Activated naive CD8-positive, alpha-beta T cell (primary cell): ENCODE measurements around the gene MIX23.
A peak's percentile ranks its signal among the peaks of the same experiment; 100 is the strongest.

Experiments used
- H3K27ac Mint-ChIP-seq: one replicate; pipeline ENCODE4 v1.8.0; 2021; ENCODE audit warnings: mixed read lengths
- H3K27me3 Mint-ChIP-seq: one replicate; pipeline ENCODE4 v1.8.0; 2021; ENCODE audit warnings: mixed read lengths
- H3K36me3 Mint-ChIP-seq: one replicate; pipeline ENCODE4 v1.8.0; 2021; ENCODE audit warnings: mixed read lengths
- H3K4me1 Mint-ChIP-seq: one replicate; pipeline ENCODE4 v1.8.0; 2021; ENCODE audit warnings: low read depth, mixed read lengths
- H3K4me3 Mint-ChIP-seq: one replicate; pipeline ENCODE4 v1.8.0; 2021; ENCODE audit warnings: mild to moderate bottlenecking, mixed read lengths
- H3K9me3 Mint-ChIP-seq: one replicate; pipeline ENCODE4 v1.8.0; 2021; ENCODE audit warnings: low read depth, mixed read lengths

MIX23 gene

GRCh38 chr3:122382888-122383666 is at the start of gene MIX23:
TSS of gene MIX23 (minus strand) at chr3:122383231. CDS start at chr3:122383224, 7 bp downstream.
- Mint-ChIP-seq H3K27me3 (no peaks in the 10 kb centered on the region), H3K4me1 (peaks cover 65% of the 10 kb centered on the region), H3K36me3 (peaks cover 3% of the 10 kb centered on the region), H3K4me3 (peak within 1 kb of the TSS; percentile 89), H3K9me3 (no peaks in the 10 kb centered on the region), H3K27ac (peak within 1 kb of the TSS; percentile 97)

GRCh38 chr3:122430371-122430770 is 47.3 kb upstream of the MIX23 start:
- peaks cover 17% of the 10 kb centered on the region for H3K4me1 Mint-ChIP-seq
- peaks cover 40% of the 10 kb centered on the region for H3K36me3 Mint-ChIP-seq
- peaks cover 3% of the 10 kb centered on the region for H3K9me3 Mint-ChIP-seq
- H3K4me3 Mint-ChIP-seq = no peak overlapping the region
- no peak overlapping the region for H3K27ac Mint-ChIP-seq
- H3K27me3 Mint-ChIP-seq = no peaks in the 10 kb centered on the region

GRCh38 chr3:122427857-122428471 is 44.9 kb upstream of the MIX23 start:
- H3K4me3 Mint-ChIP-seq = no peak overlapping the region
- peaks cover 3% of the 10 kb centered on the region for H3K9me3 Mint-ChIP-seq
- peak overlapping the region; percentile 85 for H3K27ac Mint-ChIP-seq
- H3K4me1 Mint-ChIP-seq = peaks cover 24% of the 10 kb centered on the region
- H3K36me3 Mint-ChIP-seq = peaks cover 35% of the 10 kb centered on the region
- H3K27me3 Mint-ChIP-seq = no peaks in the 10 kb centered on the region

- Mint-ChIP-seq H3K36me3 (peaks cover 12% of the 10 kb centered on the region), H3K9me3 (no peaks in the 10 kb centered on the region), H3K27me3 (no peaks in the 10 kb centered on the region), H3K4me1 (peaks cover 27% of the 10 kb centered on the region), H3K27ac (no peak overlapping the region), H3K4me3 (no peak overlapping the region)
Measured at GRCh38 chr3:122421836-122422235, 38.8 kb upstream of the MIX23 start.

- Mint-ChIP-seq H3K36me3 (peaks cover 8% of the 10 kb centered on the region), H3K27ac (no peak overlapping the region), H3K27me3 (no peaks in the 10 kb centered on the region), H3K4me1 (peaks cover 33% of the 10 kb centered on the region), H3K9me3 (no peaks in the 10 kb centered on the region), H3K4me3 (no peak overlapping the region)
Measured at GRCh38 chr3:122421101-122421500, 38.1 kb upstream of the MIX23 start.

GRCh38 chr3:122416966-122417365 is 33.9 kb upstream of the MIX23 start:
- peaks cover 53% of the 10 kb centered on the region for H3K4me1 Mint-ChIP-seq
- H3K27ac Mint-ChIP-seq = peak overlapping the region; percentile 100
- H3K36me3 Mint-ChIP-seq = peaks cover 10% of the 10 kb centered on the region
- no peaks in the 10 kb centered on the region for H3K9me3 Mint-ChIP-seq
- H3K27me3 Mint-ChIP-seq = no peaks in the 10 kb centered on the region
- H3K4me3 Mint-ChIP-seq = peak overlapping the region; percentile 97

GRCh38 chr3:122415762-122416654 is 33.0 kb upstream of the MIX23 start, which contains the start of gene WDR5B:
TSS of gene WDR5B (minus strand) at chr3:122416062. CDS start at chr3:122415528, 534 bp downstream.
- Mint-ChIP-seq H3K36me3 (peaks cover 10% of the 10 kb centered on the region), H3K9me3 (no peaks in the 10 kb centered on the region), H3K4me1 (peaks cover 53% of the 10 kb centered on the region), H3K4me3 (peak within 1 kb of the TSS; percentile 97), H3K27me3 (no peaks in the 10 kb centered on the region), H3K27ac (peak within 1 kb of the TSS; percentile 100)

- Mint-ChIP-seq H3K4me3 (peak overlapping the region; percentile 97), H3K27me3 (no peaks in the 10 kb centered on the region), H3K27ac (peak overlapping the region; percentile 100), H3K9me3 (no peaks in the 10 kb centered on the region), H3K36me3 (peaks cover 11% of the 10 kb centered on the region), H3K4me1 (peaks cover 55% of the 10 kb centered on the region)
Measured at GRCh38 chr3:122415104-122415744, 32.2 kb upstream of the MIX23 start.

- peak overlapping the region; percentile 97 for H3K4me3 Mint-ChIP-seq
- peak overlapping the region; percentile 100 for H3K27ac Mint-ChIP-seq
- H3K4me1 Mint-ChIP-seq = peaks cover 55% of the 10 kb centered on the region
Measured at GRCh38 chr3:122414391-122414790, 31.4 kb upstream of the MIX23 start.

GRCh38 chr3:122410639-122411038 is 27.6 kb upstream of the MIX23 start:
- no peaks in the 10 kb centered on the region for H3K9me3 Mint-ChIP-seq
- H3K4me1 Mint-ChIP-seq = peaks cover 44% of the 10 kb centered on the region
- no peaks in the 10 kb centered on the region for H3K27me3 Mint-ChIP-seq
- no peak overlapping the region for H3K4me3 Mint-ChIP-seq
- peak overlapping the region; percentile 81 for H3K27ac Mint-ChIP-seq
- peaks cover 13% of the 10 kb centered on the region for H3K36me3 Mint-ChIP-seq

More at GRCh38 chr3:122414391-122414790, 31.4 kb upstream of the MIX23 start:
- Mint-ChIP-seq H3K27me3 (no peaks in the 10 kb centered on the region), H3K9me3 (no peaks in the 10 kb centered on the region), H3K36me3 (peaks cover 9% of the 10 kb centered on the region)

- peak overlapping the region; percentile 81 for H3K27ac Mint-ChIP-seq
- no peak overlapping the region for H3K4me3 Mint-ChIP-seq
- peaks cover 41% of the 10 kb centered on the region for H3K4me1 Mint-ChIP-seq
- H3K9me3 Mint-ChIP-seq = no peaks in the 10 kb centered on the region
- H3K36me3 Mint-ChIP-seq = peaks cover 11% of the 10 kb centered on the region
- no peaks in the 10 kb centered on the region for H3K27me3 Mint-ChIP-seq
Measured at GRCh38 chr3:122410111-122410510, 27.1 kb upstream of the MIX23 start.

GRCh38 chr3:122409446-122409845 is 26.4 kb upstream of the MIX23 start:
- Mint-ChIP-seq H3K9me3 (no peaks in the 10 kb centered on the region), H3K36me3 (peaks cover 9% of the 10 kb centered on the region), H3K4me3 (no peak overlapping the region), H3K27ac (peak overlapping the region; percentile 64), H3K27me3 (no peaks in the 10 kb centered on the region), H3K4me1 (peaks cover 34% of the 10 kb centered on the region)

GRCh38 chr3:122407946-122408345 is 24.9 kb upstream of the MIX23 start:
- peak overlapping the region; percentile 16 for H3K27ac Mint-ChIP-seq
- H3K9me3 Mint-ChIP-seq = no peaks in the 10 kb centered on the region
- H3K36me3 Mint-ChIP-seq = peaks cover 6% of the 10 kb centered on the region
- H3K27me3 Mint-ChIP-seq = no peaks in the 10 kb centered on the region
- no peak overlapping the region for H3K4me3 Mint-ChIP-seq
- peaks cover 24% of the 10 kb centered on the region for H3K4me1 Mint-ChIP-seq

GRCh38 chr3:122406198-122406597 is 23.2 kb upstream of the MIX23 start:
- H3K36me3 Mint-ChIP-seq = peaks cover 6% of the 10 kb centered on the region
- H3K4me1 Mint-ChIP-seq = peaks cover 13% of the 10 kb centered on the region
- H3K4me3 Mint-ChIP-seq = no peak overlapping the region
- no peaks in the 10 kb centered on the region for H3K9me3 Mint-ChIP-seq
- no peaks in the 10 kb centered on the region for H3K27me3 Mint-ChIP-seq
- peak overlapping the region; percentile 64 for H3K27ac Mint-ChIP-seq
